Pons (tissue), 1 donor: ENCODE results near the gene MCM9.

Experiments
- DNase-seq: peaks from one replicate; pipeline ENCODE4 v3.0.0-alpha.2; 2016; ENCODE audit warnings: low spot score

The MCM9 gene

DNA sequence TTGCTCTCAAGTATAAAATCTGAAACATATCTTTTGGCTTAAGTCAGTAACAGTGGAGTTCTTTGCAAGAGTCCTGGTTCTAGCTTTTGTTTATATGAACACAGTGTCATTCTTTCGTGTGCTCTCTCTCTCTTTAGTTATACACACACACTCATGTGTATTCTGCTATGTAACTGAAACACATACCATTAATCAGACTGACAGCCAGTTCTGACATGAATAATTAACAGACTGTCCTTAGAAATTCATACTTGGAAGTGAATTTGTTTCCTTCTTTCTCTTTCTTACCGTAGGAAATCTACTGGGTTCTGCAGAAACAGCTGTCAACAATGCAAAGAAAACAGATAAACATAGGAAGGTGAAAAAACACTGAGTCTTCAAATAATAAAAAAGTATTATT is 2.5 kb downstream of the MCM9 start:
- no peak for DNase-seq

DNA sequence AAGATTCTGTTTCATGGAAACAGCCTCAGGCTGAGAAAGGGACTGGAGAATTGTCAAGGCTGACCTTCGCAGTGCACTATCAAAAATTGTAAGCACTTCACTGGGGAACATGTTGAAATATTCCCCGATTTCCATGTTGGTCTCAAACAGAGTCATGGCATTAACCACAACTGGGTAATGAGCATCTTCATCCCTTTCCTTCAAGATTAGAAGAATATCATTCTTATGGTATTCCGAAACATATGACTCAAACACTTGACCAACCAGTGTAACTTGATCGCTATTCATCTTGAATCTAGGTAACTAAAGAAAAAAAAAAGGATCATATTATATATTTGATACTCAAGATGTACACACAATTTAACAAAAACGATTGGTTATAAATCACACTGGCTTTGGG is 3.5 kb downstream of the MCM9 start:
- no peak for DNase-seq

DNA sequence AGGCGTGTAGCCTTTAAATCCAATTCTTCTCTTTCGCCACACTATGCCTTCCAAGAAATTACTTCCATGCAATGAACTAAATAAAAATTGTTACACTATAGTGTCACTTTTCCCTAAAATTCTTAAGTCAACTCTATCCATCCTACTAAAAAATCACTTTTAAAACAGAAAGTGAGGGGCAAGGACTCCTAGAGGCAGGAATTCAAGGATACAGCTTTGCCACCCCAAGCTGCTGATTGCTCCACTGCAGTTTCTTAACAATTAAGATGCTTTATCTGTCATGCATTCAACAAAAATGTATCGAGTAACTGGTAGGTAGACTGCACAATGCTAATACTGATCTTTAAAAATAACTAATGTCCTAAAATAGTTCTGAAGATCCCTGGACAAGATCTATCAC is 4.3 kb downstream of the MCM9 start:
- no peak for DNase-seq

DNA sequence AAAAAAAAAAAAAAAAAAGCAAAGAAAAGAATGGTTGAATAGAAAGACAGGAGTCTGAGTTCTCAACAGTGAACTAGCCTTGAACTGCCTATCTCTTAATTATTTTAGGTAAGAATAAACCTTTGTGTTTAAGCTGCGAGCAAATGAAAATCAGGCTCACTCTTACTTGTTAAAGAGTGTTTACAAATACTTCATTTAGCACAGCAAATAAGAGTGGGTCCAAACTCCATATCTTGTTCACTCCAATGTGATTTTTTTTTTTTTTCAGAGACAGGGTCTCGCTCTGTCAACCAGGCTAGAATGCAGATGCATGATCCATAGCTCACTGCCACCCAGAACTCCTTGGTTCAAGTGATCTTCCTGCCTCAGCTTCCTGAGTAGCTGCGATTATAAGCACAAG is 11.9 kb downstream of the MCM9 start:
- DNase-seq: no peak

DNA sequence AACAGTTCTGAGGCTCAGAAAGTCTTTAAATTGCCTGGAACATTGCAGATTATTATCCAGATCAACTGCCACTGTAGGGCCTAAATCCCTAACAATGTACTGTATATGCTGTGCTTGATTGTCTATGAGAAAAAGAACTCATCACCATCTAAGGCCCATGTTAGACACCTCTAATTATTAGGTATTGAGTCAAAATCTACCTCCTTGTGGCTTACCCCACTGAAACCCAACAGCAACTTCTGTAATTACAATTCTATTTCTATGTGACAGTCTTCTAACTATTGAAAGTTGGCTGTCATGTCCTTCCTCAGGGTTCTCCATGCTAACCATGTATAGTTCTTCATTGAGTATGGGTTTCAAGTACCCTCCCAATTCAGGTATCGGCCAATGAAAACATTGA is 13.9 kb downstream of the MCM9 start:
- no peak for DNase-seq

DNA sequence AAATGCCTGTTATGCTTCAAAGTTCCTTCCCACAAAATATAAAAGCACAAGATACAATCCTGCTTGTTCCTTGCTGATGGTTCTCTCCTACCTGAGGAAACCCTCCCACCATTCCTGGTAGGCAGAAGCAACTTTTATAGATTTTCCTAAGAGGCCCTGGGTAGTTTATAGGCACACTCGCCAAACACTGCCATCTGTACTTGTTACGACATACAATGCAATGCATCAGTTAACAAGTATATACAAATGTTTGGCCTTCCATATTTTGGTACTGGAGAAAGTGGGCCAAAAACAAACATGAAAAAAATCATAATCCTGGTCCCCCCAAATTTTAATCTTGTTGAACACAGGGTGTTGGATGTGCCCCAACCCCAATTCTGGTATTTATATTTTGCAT is 16.6 kb downstream of the MCM9 start:
- no peak for DNase-seq

DNA sequence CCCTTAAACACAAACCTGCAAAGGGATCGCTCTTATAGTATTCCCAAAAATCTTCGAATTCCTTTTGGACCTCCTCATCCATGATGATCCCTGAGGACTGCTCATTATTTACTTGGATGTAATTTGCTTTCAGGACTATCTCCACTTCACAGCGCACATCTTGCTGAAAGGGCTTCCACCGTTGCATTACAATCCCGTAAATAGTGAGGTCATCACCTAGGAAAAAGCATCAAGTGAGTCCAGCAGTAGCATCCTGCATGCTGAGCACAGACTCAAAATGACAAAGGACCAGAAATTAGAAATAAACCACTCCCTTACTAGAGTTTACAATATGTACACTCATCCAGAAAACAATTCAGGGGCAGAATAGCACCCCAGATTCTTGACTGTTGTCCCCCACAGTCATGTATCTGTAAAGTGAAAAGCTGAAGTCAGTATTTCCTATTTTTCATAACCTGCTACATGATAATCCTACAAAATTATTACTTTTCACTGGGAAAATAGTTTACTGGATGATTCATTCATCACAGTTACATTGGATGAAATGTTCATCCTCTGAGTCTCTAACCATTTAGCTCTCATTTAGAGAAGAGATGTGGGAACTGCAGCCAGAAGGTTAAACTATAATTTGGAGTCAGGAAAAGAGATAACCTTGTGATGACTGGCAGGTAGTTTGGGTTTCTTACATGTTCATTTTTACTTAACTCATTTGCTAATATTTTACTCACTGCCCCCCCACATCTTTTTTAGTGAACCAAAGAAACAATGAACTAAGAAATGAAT is 17.2 kb downstream of the MCM9 start:
- DNase-seq: no peak

DNA sequence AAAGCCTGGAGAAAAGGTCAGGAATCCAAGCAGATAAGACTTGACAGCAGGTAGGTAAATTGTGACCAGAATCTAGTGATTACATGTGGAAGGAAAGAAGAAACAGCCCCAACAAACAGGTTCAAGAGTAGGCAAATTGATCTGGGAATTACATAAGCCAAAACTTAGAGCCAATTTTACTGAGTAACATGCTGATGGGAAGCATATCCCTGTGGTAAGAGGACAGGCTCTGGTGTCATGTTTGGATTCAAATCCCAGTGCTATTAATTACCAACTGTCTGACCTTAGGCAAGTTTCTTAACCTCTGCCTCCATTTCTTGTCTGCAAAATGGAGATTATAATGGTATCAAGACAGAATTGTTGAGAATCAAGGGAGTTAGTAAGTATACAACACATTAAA is 20.4 kb downstream of the MCM9 start:
- no peak for DNase-seq

DNA sequence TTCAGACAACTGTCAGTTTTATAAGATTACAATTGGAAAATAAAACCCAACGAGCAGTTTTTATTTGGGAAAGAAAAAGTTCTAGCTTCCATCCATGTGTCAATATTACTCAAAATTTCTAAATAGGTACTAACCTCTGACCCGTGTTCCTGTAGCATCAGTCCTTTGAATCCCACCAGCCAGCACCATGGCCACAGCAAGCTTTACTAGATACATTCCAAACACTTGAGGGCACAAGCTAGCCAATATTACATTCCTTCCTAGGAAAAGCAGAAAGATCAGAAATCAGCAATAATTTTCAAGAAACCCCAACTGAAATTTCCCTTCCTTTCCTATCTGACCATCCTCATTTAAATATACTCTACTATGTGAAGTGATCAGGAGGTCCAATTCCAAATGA is 21.8 kb downstream of the MCM9 start:
- DNase-seq: no peak

DNA sequence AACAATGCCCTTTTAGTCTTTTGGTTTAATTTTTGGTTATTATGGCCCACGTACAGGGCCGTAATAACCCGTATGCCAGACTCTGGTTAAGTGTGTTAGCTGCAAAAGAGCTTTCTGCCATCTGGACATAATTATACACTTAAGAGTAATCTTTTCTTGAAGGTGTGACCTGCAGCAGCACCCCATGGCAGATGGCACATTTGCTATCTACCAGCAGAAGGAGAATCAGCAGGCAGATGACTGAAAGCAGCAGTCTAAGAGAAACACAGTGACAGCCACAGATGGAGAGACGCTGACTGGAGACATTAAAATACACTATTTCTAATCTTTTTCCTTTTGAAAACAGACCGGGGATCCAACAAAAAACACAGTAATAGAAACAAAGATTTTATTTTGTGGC is 22.3 kb downstream of the MCM9 start:
- no peak for DNase-seq

DNA sequence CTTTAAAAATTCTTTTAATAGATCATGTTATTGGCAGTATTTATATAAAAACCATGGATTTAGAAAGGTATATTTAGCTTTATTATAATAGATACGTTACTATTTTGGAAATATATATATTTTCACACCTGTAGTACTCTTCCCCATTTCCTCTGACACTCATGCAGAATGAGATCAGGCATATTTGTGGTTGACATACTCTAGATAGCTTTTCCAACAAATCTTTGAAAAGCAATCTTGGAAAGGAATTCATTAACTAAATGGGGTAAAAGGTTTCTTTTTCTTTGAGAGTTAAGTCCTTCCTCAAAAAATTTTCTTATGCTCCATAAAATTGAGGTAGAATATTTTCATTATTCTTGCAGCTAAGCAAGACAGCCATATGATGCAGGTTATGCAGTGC is 26.5 kb downstream of the MCM9 start:
- DNase-seq: no peak

DNA sequence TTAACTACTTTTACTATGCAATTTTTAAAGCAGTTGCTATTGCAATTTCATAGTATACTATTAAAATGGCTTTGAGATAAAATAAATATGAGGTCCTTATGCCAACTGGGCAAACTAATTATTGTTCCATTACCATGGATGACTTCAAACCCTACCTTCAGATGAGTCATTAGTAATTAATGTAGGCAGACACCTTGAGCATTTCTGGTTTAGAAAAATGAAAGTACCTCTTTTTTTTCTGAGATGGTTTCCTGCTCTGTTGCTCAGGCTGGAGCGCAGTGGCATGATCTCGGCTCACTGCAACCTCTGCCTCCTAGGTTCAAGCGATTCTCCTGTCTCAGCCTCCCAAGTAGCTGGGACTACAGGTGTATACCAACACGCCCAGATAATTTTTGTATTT is 29.1 kb downstream of the MCM9 start:
- no peak for DNase-seq

DNA sequence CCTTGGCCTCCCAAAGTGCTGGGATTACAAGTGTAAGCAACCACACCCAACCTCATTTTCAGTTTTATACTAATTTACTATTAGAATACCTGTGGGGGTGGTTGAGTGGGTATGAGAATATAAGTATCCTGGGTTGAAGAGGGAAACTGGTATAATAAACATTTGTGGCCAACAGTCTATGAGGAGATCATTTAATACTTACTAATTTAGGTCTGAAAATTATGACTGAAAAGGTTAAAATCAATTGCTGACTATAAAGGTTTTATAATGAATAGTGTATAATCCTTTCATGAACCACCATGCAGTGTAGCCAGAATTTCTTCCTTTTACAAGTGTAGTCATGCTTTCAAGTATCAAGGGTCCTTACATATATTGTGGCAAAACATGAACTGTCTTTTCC is 29.9 kb downstream of the MCM9 start:
- DNase-seq: no peak

DNA sequence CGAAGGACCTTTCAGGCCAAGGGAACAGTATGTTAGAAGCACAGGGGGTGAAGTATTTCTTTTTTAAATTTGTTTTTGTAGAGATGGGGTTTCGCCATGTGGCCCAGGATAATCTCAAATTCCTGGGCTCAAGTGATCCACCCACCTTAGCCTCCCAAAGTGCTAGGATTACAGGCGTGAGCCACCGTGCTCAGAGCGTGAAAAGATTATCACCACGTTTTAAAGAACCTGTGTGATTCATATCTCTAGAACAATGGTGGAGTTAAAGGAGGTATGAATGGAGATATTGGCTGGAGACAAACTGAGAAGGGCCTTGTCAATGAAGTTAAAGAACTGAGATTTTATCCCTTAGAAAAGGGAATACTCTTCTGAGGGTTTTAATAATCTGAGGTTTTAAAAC is 31.3 kb downstream of the MCM9 start:
- DNase-seq: no peak

DNA sequence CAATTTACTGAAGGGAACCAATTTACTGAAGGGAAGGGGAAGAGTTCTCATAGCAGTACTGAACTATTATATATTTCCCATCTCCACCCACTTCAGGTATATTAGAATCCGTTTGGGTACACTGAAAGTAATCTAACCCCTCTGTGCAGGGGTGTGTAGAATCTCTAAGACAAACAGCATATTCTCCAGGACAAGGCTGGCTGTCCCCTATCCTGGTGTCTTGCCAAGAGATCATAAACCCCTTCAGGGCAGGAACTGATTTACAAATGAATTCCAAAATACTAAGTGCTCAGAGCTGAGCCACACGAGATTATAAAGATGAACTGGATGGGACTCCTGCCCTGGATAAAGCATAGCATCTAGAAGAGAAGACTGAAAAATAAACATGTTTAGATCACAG is 31.8 kb downstream of the MCM9 start:
- DNase-seq: no peak

DNA sequence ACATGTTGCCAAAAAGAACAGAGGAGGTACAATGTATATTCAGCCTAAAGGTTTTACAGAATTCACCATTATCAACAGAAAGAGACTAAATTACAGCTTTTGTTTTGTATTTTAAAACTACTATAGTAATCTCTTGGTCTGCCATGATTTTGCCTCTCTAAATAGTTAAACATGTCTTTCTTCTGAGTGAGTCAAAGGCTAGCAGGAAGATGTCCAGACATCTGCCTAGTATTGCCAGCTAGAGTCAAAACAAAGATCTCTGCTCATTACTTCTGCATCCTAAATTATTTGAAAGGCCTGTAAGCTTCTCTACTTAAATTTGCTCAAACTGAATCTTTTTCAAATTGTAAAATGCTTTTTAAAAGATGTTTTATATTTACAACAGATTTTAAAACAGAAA is 32.2 kb downstream of the MCM9 start:
- peak; percentile 35 for DNase-seq

DNA sequence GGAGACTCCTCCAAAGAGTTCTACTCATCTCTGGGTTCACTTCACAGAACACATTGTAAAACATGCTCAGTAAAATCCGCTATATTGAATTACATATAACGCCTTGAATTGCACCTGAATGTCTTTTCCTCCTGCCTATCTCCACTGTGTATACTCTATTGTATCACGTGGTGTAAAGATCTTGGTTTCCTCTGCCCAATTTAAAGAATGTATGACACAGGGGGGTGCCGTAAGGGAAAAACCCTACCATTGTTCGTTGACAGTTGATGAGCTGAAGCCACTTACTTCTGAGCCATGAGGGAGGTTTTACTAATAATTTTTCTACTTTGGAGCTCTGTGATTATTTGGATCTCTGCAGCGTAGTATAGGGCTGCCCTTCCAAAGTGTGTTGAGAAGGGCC is 35.0 kb downstream of the MCM9 start:
- no peak for DNase-seq

DNA sequence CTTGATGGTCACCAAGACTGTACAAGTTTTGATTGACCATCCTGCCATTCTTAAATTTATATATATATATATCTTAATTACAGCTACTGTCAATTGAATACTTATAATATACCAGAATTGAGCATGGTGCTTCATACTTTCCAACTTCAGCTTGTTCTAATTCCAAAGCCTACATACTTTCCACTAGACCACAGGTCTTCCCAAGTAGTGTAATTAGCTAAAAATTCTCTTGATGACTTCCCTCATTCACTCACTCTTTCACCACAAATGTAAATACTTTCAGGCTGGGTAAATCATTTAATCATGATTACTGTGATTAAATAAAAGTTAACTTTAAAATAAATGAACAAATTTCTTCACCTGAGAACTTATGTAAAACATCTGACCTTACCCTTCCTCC is 37.6 kb downstream of the MCM9 start:
- no peak for DNase-seq

DNA sequence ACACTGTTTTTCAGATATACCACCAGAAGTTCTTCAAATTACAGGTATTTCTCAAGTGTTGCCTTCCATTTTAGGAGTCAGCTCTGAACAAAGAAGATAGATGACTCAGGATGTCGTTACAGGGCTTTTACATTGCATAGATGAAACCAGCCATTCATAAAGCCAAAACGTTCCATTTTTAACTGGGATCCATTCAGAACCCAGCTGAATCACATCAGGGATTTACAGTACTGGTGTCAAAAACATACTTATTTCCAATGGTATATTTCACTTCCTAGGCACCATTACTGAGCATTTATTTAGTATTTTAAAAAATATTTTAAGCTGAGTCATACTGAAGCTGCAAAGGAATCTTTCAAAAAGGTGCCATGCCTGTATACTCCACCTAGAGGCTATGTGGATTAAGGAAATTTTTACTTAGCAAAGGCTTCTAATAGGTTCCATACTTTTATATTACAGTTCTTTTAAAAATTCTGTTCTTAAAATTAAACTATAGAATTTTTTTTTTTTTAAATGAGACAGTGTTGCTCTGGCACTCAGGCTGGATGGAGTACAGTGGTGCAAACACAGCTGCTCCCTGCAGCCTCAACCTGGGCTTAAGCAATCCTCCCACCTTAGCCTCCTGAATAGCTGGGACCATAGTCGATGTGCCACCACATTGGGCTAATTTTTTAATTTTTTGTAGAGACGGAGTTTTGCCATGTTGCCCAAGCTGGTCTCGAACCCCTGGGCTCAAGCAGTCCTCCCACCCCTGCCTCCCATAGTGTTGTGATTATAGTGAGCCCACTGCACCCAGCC is 38.4 kb downstream of the MCM9 start:
- no peak for DNase-seq

DNA sequence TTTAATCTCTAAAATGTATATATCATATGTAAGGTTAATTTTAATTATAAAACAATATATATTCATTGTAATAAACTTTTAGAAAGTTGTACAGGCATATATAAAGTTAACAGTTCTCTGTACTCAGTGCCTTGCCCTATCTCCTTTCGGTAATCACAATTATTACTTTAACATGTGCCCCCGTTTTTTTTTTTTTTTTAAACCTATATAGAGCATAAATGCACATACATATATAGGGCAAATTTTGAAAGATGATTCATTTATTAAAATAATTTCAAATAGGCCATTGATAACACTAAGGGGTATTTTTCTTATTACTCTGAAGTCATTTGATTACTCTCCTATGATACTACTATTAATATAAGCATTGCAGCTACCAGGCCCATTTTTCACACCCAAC is 39.1 kb downstream of the MCM9 start:
- no peak for DNase-seq

DNA sequence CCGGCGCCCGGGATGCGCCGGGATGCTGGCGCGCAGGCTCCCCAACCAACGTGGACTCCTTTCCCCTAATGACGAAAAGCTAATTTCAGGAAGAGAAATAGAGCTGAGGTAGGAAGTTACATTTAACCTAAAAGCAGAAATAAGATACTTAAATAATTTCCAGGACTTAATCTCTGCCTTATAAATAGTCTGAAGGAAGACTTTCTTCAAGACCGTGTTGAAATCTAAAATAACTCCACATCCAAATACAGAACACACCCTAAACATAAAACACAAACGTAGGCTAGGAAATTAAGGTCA is 39.7 kb downstream of the MCM9 start:
- peak; percentile 43 for DNase-seq

DNA sequence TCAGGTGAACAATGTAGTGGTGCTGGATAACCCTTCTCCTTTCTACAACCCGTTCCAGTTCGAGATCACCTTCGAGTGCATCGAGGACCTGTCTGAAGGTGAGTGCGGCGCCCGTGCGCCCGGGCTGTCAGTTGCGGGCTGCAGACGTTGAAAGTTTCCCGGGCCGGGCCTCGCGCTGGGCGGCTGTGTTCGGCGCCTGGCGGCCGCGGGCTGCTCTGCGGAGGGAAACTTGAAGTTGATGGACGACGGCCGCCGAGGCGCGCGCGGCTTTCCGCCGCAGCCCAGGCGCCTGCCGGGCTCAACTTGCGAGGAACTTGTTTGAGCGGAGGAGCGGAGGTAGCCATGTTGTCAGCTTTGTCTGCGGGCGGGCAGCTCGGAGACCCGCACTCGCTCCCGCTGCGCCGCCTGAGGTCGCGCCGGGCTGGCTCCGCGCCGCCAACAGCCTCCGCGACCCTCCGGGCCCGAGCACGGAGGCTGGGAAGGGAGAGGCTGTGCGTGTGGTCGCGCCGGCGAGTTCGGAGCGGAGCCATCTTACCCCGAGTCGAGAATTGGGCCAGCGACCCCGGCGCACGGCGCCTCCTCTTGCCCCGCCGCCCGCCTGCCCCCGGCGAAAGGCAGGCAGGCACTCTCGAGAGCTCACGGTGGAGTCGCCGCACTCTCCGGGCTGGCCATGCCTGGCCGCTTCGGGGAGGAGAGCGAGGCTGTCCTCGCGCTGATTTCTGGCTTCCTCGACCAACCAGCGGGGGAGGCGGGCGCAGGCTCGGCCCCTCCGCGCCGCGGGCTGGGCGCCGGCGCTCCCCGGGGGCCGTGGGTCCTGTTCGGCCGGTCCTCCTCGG is 40.3 kb downstream of the MCM9 start:
- peak; percentile 36 for DNase-seq

DNA sequence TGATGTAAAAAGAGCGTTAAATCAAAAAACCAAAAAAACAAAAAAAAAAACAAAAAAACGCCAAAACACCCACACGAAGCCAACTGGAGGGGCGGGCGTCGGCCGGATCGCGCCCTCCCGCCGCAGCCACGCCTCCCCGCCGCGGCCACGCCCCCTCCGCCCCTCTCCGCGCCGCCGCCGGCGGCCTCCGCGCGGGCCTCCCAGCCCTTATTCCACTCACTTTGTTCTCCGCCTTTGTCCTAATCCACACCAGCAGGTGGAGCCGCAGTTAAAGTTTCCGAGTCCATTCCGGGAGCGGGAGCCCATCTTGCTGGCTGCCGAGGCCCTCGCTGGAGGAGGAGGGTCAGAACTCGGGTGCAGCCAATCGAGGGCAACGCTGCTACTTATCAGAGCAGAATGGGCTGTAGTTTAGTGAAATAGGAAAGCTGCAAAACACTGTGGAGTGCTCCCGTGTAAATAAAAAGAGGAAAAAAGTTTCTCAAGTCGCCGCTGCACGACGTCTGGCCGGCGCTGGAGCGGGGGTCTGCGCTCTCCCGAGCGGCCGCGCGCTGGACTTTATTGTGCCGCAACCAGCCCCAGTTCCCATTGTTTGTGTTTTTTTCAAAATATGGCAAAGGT is 41.0 kb downstream of the MCM9 start, which contains the start of gene ASF1A:
ASF1A (plus strand) TSS at position 346 of the 618 bp plus-strand sequence; CDS start at position 608, 262 bp downstream.
- DNase-seq: peak; percentile 99
